Measurements from ENCODE around the gene SYT9.

DNA sequence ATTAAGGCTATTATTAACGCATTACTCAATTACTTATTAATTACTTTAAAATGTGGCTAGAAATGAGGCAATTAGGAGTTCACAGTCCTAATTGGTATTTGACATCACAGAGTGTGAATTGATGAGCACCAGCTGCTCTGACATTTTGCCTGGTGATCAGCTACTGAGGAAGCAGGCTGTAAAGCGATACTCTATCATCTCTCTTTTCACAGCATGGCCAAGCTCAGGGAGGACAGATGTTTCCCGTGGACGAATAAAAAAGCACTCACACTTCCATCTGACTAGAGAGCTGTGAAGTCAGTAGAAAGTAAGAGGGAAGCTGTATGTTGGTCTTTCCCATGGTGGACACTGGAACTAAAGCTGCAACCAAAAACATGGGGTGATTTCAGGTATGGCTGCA lies 29.1 kb upstream of the SYT9 start:
- TF ChIP-seq POLR2A (IDR thresholded peaks at IDR 0.05) = no peak
- TF ChIP-seq, protein P1, sequence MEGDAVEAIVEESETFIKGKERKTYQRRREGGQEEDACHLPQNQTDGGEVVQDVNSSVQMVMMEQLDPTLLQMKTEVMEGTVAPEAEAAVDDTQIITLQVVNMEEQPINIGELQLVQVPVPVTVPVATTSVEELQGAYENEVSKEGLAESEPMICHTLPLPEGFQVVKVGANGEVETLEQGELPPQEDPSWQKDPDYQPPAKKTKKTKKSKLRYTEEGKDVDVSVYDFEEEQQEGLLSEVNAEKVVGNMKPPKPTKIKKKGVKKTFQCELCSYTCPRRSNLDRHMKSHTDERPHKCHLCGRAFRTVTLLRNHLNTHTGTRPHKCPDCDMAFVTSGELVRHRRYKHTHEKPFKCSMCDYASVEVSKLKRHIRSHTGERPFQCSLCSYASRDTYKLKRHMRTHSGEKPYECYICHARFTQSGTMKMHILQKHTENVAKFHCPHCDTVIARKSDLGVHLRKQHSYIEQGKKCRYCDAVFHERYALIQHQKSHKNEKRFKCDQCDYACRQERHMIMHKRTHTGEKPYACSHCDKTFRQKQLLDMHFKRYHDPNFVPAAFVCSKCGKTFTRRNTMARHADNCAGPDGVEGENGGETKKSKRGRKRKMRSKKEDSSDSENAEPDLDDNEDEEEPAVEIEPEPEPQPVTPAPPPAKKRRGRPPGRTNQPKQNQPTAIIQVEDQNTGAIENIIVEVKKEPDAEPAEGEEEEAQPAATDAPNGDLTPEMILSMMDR (IDR thresholded peaks at IDR 0.05) = no peak

Data from stomach (tissue), 4 donors.